Measurements from ENCODE around the gene PFKP. TPM values are rescaled to one million over a fixed set of nuclear protein-coding genes. Genes with fewer than 3 reads are reported as not detected.

PFKP gene
- total and polyA plus RNA-seq, 4 donors: 15.1 to 49.8 (median 31.8) TPM

- no peak overlapping the region for H3K27ac ChIP-seq (ENCODE audit: low read depth in 1 of 2, low read length in 1 of 2)
- 91 to 94% methylated on average over 5 of the region's 5 CpGs for WGBS, 2 donors
- no peak overlapping the region for H3K4me3 ChIP-seq
- TF ChIP-seq CTCF (IDR thresholded peaks at IDR 0.05; ENCODE audit: control extremely low read depth, extremely low read depth): no peak
- H3K9me3 ChIP-seq (ENCODE audit: control insufficient read depth in 4 of 4, insufficient read depth in 3 of 4, low read length in 3 of 4): no peaks in the 10 kb centered on the region
- peaks cover 0 to 7% (median 0%) of the 10 kb centered on the region in 4 donors for H3K36me3 ChIP-seq (ENCODE audit: control insufficient read depth in 4 of 4, insufficient read depth in 4 of 4, low read length in 4 of 4)
- peaks cover 0 to 3% (median 0%) of the 10 kb centered on the region in 3 donors for H3K27me3 ChIP-seq (ENCODE audit: control insufficient read depth in 3 of 3, insufficient read depth in 3 of 3, low read length in 2 of 3)
- H3K4me1 ChIP-seq (ENCODE audit: control insufficient read depth in 5 of 5, insufficient read depth in 5 of 5, low read length in 5 of 5): peaks cover 0 to 2% (median 0%) of the 10 kb centered on the region in 5 donors
- ATAC-seq (ENCODE audit: insufficient read depth, low FRiP score): no peak
- H3K9ac ChIP-seq (ENCODE audit: insufficient read depth in 1 of 2, low read length in 2 of 2): no peak overlapping the region
- no peak for DNase-seq
Measured at GRCh38 chr10:3077509-3077908, 10.2 kb downstream of the PFKP start.

GRCh38 chr10:3077940-3078630 lies 10.7 kb downstream of the PFKP start:
- no peak for ATAC-seq (ENCODE audit: insufficient read depth, low FRiP score)
- Histone ChIP-seq H3K4me1 (ENCODE audit: control insufficient read depth in 5 of 5, insufficient read depth in 5 of 5, low read length in 5 of 5) (peaks cover 0 to 2% (median 0%) of the 10 kb centered on the region in 5 donors), H3K27ac (ENCODE audit: low read depth in 1 of 2, low read length in 1 of 2) (no peak overlapping the region), H3K4me3 (no peak overlapping the region), H3K9me3 (ENCODE audit: control insufficient read depth in 4 of 4, insufficient read depth in 3 of 4, low read length in 3 of 4) (no peaks in the 10 kb centered on the region), H3K36me3 (ENCODE audit: control insufficient read depth in 4 of 4, insufficient read depth in 4 of 4, low read length in 4 of 4) (peaks cover 0 to 7% (median 0%) of the 10 kb centered on the region in 4 donors), H3K27me3 (ENCODE audit: control insufficient read depth in 3 of 3, insufficient read depth in 3 of 3, low read length in 2 of 3) (peaks cover 0 to under 1% (median 0%) of the 10 kb centered on the region in 3 donors), H3K9ac (ENCODE audit: insufficient read depth in 1 of 2, low read length in 2 of 2) (no peak overlapping the region)
- TF ChIP-seq CTCF (IDR thresholded peaks at IDR 0.05; ENCODE audit: control extremely low read depth, extremely low read depth): no peak
- DNase-seq: no peak
- 84% methylated on average over 10 of the region's 10 CpGs for WGBS, 2 donors

- Histone ChIP-seq H3K9ac (ENCODE audit: insufficient read depth in 1 of 2, low read length in 2 of 2) (no peak overlapping the region), H3K27ac (ENCODE audit: low read depth in 1 of 2, low read length in 1 of 2) (no peak overlapping the region), H3K4me1 (ENCODE audit: control insufficient read depth in 5 of 5, insufficient read depth in 5 of 5, low read length in 5 of 5) (no peaks in the 10 kb centered on the region), H3K9me3 (ENCODE audit: control insufficient read depth in 4 of 4, insufficient read depth in 3 of 4, low read length in 3 of 4) (no peaks in the 10 kb centered on the region), H3K27me3 (ENCODE audit: control insufficient read depth in 3 of 3, insufficient read depth in 3 of 3, low read length in 2 of 3) (no peaks in the 10 kb centered on the region), H3K36me3 (ENCODE audit: control insufficient read depth in 4 of 4, insufficient read depth in 4 of 4, low read length in 4 of 4) (peaks cover 0 to 6% (median 0%) of the 10 kb centered on the region in 4 donors), H3K4me3 (no peak overlapping the region)
- no peak for ATAC-seq (ENCODE audit: insufficient read depth, low FRiP score)
- TF ChIP-seq CTCF (IDR thresholded peaks at IDR 0.05; ENCODE audit: control extremely low read depth, extremely low read depth): no peak
- 93 to 96% methylated on average over 8 of the region's 8 CpGs for WGBS, 2 donors
- DNase-seq: no peak
Measured at GRCh38 chr10:3081383-3081981, 14.1 kb downstream of the PFKP start.

Data from lung (tissue), 12 donors.